ENCODE results near the gene JARID2.

The JARID2 gene

DNA sequence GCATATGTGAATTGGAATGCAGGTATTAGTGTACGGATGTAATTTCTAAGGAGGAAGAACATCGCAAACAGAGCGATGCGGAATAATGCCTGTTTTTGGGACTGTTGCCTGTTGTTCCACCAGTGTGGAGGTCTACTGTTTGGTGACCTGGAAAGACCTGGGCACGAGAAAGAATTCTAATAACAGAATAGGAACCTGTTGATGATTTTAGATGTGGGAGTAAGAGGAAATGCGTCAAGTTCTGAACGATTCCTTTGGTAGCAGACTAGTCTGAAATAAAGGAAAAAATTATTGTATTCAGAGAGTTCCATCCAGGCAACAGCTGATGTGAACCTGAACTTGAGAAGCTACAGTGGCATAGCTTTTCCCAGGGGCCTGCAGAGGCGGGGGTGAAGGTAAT is 224.9 kb downstream of the JARID2 start:
- DNase-seq (ENCODE audit: low read depth): no peak

GRCh38 chr6:15472621-15473020 is 226.8 kb downstream of the JARID2 start:
- no peak for DNase-seq (ENCODE audit: low read depth)

GRCh38 chr6:15473174-15473573 is 227.3 kb downstream of the JARID2 start:
- no peak for DNase-seq (ENCODE audit: low read depth)

DNA sequence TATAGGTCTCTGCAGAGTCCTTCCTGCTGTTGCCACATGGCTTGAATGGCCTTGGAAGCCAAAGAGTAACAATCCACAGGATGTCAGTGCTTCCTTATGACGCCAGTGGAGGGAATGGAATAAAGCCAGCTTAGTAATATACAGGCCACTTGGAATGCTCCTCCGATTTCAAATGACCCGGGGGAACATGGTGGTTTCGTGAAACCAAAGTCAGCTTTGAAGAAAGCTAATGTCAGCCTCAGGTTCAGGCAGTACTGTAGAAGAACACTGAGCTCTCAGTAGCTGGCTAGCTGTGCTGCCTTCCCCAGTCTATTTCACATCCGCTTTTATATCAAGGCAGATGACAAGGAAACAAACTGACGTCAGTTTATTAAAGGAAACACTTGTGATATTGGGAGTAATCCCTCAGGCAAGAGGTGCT is 227.9 kb downstream of the JARID2 start:
- DNase-seq (ENCODE audit: low read depth): no peak

GRCh38 chr6:15474196-15474595 is 228.3 kb downstream of the JARID2 start:
- DNase-seq (ENCODE audit: low read depth): no peak

DNA sequence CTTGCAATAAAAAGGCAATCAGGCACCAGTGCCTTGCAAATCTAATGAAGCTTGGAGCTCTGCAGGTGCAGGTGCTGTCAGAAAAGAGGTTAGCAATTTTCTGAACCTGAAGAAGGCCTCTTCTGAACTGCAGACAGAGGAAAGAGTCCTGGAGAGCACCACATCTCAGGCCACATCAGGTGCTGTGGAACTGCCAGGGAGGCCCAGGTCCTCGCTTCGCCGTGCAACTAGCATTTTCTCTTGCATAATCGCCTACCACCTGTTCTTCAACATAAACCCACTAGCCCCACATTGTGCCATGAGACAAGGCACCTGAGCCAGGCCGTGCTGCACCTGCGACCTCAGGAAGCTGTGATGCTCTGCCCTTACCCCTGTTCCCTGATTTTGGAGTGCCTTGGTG is 229.4 kb downstream of the JARID2 start:
- no peak for DNase-seq (ENCODE audit: low read depth)

GRCh38 chr6:15475872-15476271 is 230.0 kb downstream of the JARID2 start:
- DNase-seq (ENCODE audit: low read depth): no peak

DNA sequence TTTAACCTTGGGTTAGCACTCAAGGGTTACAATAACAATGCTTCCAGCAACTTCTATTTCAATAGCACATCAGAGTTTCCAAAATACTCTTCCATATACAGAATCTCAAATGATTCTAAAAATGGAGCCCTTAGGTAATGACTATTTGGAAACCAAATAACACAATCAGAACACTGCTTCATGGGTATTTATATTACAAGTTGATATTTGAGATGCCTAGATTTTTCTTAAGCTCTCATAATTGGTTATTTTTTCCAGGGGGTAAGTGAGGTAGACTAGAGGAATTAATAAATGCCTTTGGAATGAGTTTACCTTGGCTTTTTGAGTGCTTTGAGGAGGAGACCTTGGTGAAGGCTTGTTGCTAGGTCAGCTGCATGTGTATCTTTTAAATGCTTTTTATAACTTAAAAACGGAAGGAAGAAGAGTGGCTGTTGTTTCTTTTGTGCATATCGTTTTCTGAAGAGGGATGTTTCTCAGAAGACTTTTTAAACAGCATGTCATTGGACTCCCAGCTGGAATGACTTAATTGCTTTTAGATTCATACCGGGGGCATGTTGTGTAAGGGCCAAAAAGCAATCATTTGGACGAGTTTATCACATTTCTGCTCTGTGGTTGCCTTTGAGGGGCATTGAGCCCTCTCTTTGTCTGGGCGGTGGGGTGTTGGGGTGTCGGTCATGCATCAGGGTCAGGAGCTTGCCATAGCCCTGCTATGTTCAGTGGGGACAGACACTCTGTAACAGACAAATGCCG is 230.9 kb downstream of the JARID2 start:
- DNase-seq (ENCODE audit: low read depth): no peak

DNA sequence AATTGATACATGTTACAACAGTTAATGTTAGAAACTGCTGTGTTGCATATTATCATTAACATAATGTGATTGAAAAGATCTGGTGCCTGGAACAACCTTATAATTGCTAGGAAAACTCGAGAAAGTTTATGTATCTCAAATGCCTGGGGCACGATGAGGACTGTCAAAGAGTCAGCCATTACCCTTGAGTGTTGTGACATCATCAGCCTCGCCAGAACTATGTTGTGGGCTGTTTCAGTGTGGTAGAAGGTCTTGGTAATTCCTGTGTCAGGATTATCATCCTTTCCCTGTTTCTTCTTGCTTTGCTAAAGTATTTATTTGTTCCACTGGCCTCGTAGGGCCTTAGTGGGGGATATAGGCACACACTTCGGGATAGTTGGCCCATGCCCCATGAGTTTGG is 231.9 kb downstream of the JARID2 start:
- DNase-seq (ENCODE audit: low read depth): no peak

DNA sequence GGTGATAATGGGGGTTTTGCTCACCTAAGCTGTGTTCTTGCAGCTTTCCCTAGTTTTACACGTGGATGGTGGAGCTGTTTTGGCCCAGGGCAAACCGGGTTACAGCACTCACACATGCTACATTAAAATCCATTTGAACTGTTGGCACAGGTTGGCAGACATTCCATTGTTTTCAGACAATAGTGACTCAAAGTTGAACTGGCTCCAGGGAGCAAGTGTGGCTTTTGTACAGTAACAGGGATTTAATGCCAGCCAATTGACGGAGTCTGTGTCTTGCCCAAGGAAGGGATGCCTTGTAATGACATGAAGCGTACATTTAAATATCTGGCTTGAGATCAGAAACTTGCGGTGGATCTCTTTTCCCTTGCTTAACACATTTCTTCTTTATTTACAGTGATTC is 233.9 kb downstream of the JARID2 start:
- DNase-seq (ENCODE audit: low read depth): no peak

DNA sequence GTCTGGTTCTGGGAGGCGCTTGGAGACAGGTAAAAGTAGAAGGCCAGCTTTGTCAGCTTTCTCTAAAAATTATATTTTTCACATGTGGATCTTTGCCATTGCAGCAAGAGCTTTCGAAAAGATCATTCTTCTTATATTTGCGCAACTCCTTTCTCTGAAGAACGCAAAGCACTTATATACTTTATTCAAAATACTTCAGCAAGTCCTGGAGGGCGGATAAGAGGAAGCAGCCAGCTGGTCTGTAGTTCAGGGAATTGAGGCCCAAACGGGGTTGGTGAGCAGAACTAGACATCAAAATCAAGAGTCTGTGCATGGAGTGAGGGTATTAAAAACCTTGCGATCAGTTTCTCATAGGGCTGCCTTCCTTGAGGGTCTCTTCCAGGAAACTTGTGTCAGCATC is 234.7 kb downstream of the JARID2 start:
- no peak for DNase-seq (ENCODE audit: low read depth)

DNA sequence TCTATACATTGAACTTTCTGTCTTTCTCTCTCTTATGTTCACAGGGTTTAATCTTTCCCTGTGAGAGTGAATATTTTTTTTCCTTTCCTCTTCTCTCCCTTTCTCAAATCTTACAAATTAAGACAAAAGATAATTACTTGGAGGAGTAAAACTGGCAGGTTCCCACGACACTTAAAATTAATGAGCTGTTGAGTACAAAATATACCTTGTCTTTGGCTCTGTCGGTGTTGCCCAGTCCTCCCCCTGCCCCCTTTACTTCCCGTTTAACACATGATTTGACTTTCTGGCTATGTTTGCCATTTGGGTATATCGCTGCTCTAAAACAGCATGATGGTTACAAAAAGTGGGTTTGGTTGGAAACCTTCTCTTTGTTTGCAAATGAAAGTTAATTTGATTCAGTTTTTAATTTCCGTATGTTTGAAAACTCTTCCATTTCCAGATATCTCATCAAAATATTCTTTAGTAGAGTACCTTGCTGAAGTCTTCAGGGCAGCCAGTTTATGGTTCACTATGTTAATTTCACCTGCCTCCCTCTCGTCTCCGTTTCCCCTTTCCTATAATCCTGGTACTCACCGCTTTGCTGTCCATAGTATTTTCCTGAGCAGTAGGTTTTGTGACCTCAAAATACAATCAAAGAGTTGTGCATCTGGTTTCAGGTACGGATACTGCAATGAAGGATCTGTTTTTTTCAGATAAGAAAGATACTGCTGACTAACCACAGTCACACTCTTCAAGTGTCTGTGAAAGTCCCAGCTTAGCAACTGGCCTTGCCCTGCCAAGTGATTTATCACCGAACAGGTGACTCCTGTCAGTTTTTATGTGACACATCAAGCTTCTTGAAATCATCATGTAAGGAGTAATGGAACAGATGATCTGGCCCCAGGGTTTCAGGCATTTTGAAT is 235.8 kb downstream of the JARID2 start:
- DNase-seq (ENCODE audit: low read depth): no peak

GRCh38 chr6:15483060-15483459 is 237.2 kb downstream of the JARID2 start:
- no peak for DNase-seq (ENCODE audit: low read depth)

- no peak for DNase-seq (ENCODE audit: low read depth)
These were observed 238.3 kb downstream of the JARID2 start for GRCh38 chr6:15484140-15484539.

DNA sequence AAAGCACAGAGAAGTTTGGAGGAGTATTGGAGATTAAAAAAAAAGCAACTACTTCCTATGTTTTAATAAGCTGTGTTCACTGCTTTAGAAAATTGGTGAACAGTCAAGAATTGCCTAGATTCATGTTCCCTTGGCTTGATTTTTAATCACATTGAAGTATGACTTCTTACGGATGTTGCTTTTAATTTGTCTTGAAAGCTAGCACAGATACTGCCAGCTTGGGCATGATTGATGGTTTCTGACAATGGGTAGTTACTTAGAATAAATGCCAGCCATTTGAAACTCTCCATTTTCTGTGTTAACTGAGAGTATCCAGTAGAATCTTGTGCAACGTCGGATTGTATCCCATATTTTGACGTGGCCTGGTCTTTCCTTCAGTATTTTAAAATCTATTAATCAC is 239.0 kb downstream of the JARID2 start:
- DNase-seq (ENCODE audit: low read depth): no peak

GRCh38 chr6:15485936-15486335 is 240.1 kb downstream of the JARID2 start:
- DNase-seq (ENCODE audit: low read depth): no peak

DNA sequence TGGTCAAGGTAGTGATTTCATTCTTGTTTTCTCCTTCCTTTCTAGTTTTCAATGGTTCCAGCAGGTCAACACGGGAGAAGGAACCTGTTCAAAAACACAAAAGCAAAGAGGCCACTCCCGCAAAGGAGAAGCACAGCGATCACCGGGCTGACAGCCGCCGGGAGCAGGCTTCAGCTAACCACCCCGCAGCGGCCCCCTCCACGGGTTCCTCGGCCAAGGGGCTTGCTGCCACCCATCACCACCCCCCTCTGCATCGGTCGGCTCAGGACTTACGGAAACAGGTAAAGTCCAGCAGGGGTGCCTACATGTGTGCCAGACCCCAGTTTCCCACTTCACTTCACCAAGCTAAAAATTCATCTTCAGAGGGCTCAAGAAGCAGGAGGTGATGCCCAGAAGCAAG is 241.4 kb downstream of the JARID2 start:
- no peak for DNase-seq (ENCODE audit: low read depth)

DNA sequence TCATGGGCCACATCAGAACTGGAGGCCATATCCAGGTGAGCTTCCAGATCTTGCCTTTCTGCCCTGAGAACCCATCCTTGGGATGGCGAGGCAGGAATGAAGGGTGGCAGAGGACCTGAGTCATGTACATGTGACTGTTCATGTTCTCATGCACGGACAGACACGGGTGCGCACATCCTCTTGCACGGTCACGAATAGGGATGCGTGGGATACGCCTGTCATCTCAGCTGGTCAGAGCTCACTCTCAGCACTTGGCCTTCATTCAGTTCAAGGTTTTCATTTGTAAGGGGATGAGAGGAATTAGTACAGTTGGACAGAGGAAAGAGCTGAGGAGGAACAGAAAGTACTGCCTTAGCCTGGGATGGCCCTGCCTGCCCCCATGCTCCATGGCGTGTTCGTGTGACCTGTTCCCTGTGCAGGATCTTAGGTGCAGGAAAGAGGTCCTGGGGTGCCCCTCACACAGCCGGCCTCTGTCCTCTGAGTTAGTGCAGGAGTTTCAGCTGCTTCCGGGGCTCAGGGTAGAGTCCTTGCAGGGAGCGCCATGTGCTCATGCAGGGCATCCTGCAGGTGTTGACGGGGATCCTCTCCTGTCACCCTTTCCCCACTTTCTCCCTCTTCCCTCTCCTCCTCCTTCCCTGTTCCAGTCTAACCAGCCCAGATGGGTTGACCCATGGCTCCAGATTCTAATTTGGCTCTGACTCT is 243.5 kb downstream of the JARID2 start:
- no peak for DNase-seq (ENCODE audit: low read depth)

DNA sequence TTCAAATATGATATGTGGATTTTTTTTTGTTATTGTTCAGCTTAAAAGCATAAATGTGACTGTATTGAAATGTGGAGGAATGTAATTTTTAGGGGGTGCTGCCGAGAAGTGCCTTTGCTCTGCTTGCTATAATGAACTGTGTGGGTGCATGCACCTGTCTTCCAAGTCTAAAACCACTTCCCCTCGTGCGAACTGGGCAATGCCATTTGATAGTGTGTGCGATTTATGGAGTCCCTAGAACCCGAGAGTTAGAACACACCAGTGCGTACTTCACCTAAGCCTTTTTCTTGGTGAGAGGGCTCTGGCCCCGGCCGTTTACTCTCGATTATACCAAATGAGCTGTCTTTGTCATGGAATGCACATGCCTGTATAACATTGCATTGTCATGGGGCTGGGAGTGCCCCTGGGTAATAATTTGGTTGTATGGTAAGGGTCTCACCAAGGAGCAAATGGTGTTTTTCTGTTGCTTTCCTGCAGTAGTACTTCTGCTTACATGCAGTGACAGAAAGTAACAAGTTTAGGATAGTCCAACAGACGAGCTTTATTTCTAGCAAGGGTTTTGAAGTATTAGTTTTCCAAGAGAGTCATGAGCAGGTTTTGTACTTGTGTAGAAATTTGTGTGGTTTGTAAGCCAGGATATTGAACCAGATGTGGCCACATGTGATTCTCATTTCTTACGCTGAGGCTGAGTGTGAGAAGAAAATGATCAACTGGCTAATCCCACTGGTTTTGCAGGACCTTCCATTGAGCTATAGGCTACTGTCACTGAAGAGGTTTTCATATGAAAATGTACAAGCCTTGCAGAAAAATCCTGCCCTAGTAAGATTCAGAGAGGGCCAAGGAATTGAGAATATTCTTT is 244.6 kb downstream of the JARID2 start:
- DNase-seq (ENCODE audit: low read depth): no peak

GRCh38 chr6:15491255-15491985 is 245.6 kb downstream of the JARID2 start:
- DNase-seq (ENCODE audit: low read depth): peak; percentile 64

DNA sequence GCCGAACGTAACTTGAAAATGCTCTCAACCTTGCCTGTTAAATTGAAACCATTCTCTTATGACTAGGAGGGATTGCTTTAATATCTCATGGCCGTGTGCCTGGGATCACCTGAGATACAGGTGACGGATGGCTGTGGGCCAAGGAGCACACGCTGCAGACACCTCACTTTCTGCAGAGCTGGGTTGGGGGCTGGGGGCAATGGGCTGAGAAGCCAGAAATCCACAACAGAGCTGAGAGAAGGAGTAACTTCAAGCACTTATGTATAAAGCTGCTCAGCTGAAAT is 246.1 kb downstream of the JARID2 start:
- DNase-seq (ENCODE audit: low read depth): no peak
